Adrenal gland (tissue), 5 donors: ENCODE results near the gene FBXL14.

ENCODE experiments used
- POLR2A ChIP-seq, 2 donors: fragments of 450-650 bp; IDR thresholded peaks; one replicate each; pipeline ENCODE4 v1.6.1; 2017; ENCODE audit warnings: antibody characterized with exemption in 2 of 2, mild to moderate bottlenecking in 2 of 2, moderate library complexity in 1 of 2
- TF ChIP-seq, protein P1 (sequence below), 6 experiments: fragments of 450-650 bp in 4 of 6; fragments of 200-600 bp in 2 of 6; sonication (generic) in 1 of 6; IDR thresholded peaks; 1 replicate in 5 of 6; 2 replicates in 1 of 6; pipeline versions ENCODE4 v1.5.1 to v1.8.0; 2016 to 2021; ENCODE audit warnings: antibody characterized with exemption in 6 of 6, mild to moderate bottlenecking in 2 of 6, moderate library complexity in 1 of 6
- donor health status: DM: no; HTN: no; CAD: no.

GRCh38 chr12:1642513-1642912, 48.1 kb upstream of the FBXL14 start:
- TF ChIP-seq, protein P1, sequence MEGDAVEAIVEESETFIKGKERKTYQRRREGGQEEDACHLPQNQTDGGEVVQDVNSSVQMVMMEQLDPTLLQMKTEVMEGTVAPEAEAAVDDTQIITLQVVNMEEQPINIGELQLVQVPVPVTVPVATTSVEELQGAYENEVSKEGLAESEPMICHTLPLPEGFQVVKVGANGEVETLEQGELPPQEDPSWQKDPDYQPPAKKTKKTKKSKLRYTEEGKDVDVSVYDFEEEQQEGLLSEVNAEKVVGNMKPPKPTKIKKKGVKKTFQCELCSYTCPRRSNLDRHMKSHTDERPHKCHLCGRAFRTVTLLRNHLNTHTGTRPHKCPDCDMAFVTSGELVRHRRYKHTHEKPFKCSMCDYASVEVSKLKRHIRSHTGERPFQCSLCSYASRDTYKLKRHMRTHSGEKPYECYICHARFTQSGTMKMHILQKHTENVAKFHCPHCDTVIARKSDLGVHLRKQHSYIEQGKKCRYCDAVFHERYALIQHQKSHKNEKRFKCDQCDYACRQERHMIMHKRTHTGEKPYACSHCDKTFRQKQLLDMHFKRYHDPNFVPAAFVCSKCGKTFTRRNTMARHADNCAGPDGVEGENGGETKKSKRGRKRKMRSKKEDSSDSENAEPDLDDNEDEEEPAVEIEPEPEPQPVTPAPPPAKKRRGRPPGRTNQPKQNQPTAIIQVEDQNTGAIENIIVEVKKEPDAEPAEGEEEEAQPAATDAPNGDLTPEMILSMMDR (IDR thresholded peaks at IDR 0.05), result no peak
- TF ChIP-seq POLR2A (IDR thresholded peaks at IDR 0.05), result no peak
